Suprapubic skin (tissue), 4 donors: ENCODE measurements around the gene SHISA8.

ENCODE experiments used
- POLR2A ChIP-seq, 2 donors: fragments of 450-650 bp; IDR thresholded peaks; one replicate each; pipeline ENCODE4 v1.6.1; 2017; ENCODE audit warnings: antibody characterized with exemption in 2 of 2, mild to moderate bottlenecking in 2 of 2, moderate library complexity in 2 of 2
- POLR2AphosphoS5 ChIP-seq, 3 donors: sonication (generic); formaldehyde crosslinking; IDR thresholded peaks; one replicate each; pipeline ENCODE4 v1.6.1; 2017; ENCODE audit warnings: antibody characterized with exemption in 3 of 3
- TF ChIP-seq, protein P1 (sequence below), 2 donors: fragments of 200-600 bp in 1 of 2; fragments of 450-650 bp in 1 of 2; sonication (generic) in 1 of 2; IDR thresholded peaks; one replicate each; pipeline ENCODE4 v1.5.1; 2016 to 2019; ENCODE audit warnings: antibody characterized with exemption in 2 of 2, mild to moderate bottlenecking in 1 of 2, moderate library complexity in 1 of 2

DNA sequence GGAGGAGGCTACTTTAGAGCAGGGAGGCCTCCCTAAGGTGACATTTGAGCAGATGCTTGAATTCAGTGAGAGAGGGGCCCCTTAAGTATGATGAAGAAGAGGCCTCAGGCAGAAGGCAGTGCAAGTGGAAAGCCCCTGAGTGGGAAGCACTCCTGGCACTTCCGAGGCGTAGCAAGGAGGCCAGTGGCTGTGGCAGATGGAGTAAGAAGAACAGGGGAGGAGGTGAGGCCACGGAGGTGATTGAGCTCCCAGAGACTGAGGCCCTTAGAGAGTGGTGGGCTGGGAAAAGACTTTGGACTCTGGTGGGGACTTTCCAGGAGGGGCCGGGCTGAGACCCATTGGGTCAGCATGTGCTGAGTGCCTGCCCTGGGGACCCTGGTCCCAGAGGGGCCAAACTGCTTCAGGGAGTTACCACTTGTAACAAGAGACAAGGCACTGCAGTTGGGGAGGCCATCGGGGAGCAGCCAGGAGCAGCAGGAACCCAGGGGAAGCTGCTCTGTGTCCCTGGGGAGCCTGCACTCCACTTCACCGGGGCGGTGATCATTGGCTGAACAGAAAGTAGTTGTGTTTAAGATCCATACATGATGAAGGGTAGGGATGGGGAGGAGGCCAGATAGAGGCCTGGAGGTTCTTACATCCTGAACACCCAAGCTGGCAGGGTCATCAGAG is 34.6 kb upstream of the SHISA8 start:
- TF ChIP-seq, protein P1, sequence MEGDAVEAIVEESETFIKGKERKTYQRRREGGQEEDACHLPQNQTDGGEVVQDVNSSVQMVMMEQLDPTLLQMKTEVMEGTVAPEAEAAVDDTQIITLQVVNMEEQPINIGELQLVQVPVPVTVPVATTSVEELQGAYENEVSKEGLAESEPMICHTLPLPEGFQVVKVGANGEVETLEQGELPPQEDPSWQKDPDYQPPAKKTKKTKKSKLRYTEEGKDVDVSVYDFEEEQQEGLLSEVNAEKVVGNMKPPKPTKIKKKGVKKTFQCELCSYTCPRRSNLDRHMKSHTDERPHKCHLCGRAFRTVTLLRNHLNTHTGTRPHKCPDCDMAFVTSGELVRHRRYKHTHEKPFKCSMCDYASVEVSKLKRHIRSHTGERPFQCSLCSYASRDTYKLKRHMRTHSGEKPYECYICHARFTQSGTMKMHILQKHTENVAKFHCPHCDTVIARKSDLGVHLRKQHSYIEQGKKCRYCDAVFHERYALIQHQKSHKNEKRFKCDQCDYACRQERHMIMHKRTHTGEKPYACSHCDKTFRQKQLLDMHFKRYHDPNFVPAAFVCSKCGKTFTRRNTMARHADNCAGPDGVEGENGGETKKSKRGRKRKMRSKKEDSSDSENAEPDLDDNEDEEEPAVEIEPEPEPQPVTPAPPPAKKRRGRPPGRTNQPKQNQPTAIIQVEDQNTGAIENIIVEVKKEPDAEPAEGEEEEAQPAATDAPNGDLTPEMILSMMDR (IDR thresholded peaks at IDR 0.05), result no peak
- TF ChIP-seq POLR2AphosphoS5 (IDR thresholded peaks at IDR 0.05) (no peak), POLR2A (IDR thresholded peaks at IDR 0.05) (no peak)
